ENCODE data around the gene CYP39A1. TPM values are rescaled to one million over a fixed set of nuclear protein-coding genes. Genes with fewer than 3 reads are reported as not detected.
A peak's percentile ranks its signal among the peaks of the same experiment; 100 is the strongest.

CYP39A1 gene
- total RNA-seq, 4 donors from 2014 or later: 6.3 to 18.3 (median 13.0) TPM

DNA sequence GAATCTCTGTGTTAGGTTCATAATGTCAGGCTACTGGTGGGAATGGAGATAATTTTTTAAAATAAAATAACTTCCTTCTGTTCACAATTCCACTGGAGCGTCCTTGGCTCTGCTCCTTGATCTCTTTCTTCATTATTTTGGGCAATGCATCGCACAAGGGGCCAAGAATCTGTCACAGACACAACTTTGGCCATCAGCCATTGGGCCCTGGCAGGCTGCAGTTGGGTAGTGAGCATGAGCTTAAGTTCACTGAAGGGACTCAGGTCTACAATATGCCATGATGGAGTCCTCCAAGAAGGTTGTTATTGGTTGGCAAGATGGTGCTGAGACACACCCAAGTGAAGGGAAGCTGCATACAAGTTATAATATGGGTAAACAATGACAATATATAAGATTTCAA is 40.0 kb downstream of the CYP39A1 start:
- no peaks in the 10 kb centered on the region for H3K4me1 ChIP-seq
- no peak overlapping the region for H3K27ac ChIP-seq
- WGBS, 2 donors: 77 to 86% methylated on average over 2 of the region's 2 CpGs
- H3K36me3 ChIP-seq: no peaks in the 10 kb centered on the region
- DNase-seq: peak in 1 of 2 donors; percentile 6
- no peaks in the 10 kb centered on the region for H3K9me3 ChIP-seq
- TF ChIP-seq POLR2A (IDR thresholded peaks at IDR 0.05): no peak
- TF ChIP-seq, protein P1, sequence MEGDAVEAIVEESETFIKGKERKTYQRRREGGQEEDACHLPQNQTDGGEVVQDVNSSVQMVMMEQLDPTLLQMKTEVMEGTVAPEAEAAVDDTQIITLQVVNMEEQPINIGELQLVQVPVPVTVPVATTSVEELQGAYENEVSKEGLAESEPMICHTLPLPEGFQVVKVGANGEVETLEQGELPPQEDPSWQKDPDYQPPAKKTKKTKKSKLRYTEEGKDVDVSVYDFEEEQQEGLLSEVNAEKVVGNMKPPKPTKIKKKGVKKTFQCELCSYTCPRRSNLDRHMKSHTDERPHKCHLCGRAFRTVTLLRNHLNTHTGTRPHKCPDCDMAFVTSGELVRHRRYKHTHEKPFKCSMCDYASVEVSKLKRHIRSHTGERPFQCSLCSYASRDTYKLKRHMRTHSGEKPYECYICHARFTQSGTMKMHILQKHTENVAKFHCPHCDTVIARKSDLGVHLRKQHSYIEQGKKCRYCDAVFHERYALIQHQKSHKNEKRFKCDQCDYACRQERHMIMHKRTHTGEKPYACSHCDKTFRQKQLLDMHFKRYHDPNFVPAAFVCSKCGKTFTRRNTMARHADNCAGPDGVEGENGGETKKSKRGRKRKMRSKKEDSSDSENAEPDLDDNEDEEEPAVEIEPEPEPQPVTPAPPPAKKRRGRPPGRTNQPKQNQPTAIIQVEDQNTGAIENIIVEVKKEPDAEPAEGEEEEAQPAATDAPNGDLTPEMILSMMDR (IDR thresholded peaks at IDR 0.05): no peak
- intact Hi-C loops (cut with DNase I): no loop called here
- no peaks in the 10 kb centered on the region for H3K27me3 ChIP-seq
- H3K4me3 ChIP-seq (replicated peaks in 1 of 3): no peak overlapping the region

DNA sequence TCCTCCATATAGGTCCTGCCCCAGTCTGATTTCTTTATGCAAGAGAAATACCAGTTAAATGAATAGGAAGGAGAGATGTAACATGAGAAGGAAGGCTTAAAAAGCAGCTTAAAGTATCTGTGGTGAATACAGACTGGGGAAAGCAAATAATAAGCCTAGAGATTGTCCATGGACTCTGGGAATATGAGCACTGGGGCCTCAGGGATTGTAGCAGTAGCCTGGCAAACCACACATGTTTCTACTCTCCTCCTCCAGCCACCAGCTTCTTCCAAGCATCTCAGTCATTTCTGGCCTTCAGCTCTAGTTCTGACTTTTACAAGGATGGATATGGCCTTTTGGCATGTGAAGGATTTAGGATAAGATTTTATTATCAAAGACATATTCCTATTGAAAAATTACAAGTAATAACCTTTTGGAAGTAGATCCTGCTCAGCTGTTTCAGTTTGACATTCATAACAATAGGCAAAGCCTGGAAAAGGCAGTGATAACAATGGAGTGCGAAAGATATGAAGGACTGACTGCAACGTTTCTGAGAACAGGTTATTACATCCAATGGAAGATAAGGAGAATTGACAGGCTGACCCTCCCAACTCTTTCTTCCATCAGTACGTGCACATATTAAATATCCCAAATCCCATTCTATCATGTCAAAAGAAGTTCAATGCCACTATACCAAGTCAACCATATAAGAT is 41.6 kb downstream of the CYP39A1 start:
- no peak overlapping the region for H3K27ac ChIP-seq
- intact Hi-C loops (cut with DNase I): no loop called here
- no peaks in the 10 kb centered on the region for H3K9me3 ChIP-seq
- WGBS, 2 donors: 84 to 89% methylated on average over 3 of the region's 3 CpGs
- H3K4me1 ChIP-seq: no peaks in the 10 kb centered on the region
- H3K27me3 ChIP-seq: no peaks in the 10 kb centered on the region
- no peak for DNase-seq
- no peak overlapping the region for H3K4me3 ChIP-seq (replicated peaks in 1 of 3)
- no peaks in the 10 kb centered on the region for H3K36me3 ChIP-seq
- TF ChIP-seq, protein P1 (IDR thresholded peaks at IDR 0.05): no peak
- TF ChIP-seq POLR2A (IDR thresholded peaks at IDR 0.05): no peak

DNA sequence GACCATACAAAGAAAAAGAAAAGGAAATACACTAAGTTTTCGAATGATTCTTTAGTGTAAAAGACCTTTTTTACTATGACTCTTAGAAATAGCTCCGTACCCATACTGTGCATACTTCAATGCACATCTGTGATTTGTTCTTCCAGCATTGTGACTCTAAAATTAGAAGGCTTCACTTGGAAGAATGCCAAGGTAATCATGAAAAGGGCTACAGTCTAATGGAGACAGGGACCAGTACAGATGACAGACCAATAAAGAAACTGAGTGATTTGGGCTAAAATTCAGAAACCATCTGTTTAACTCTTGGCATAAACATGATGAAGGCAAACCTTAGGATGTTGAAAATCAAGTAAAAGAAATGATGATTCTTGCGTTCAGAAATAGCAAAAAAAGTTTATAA is 46.3 kb downstream of the CYP39A1 start:
- 75 to 79% methylated on average over 3 of the region's 3 CpGs for WGBS, 2 donors
- H3K9me3 ChIP-seq: no peaks in the 10 kb centered on the region
- H3K36me3 ChIP-seq: no peaks in the 10 kb centered on the region
- no peak for DNase-seq
- no peak overlapping the region for H3K27ac ChIP-seq
- H3K4me3 ChIP-seq (replicated peaks in 1 of 3): no peak overlapping the region
- TF ChIP-seq, protein P1 (IDR thresholded peaks at IDR 0.05): no peak
- no peak for TF ChIP-seq POLR2A (IDR thresholded peaks at IDR 0.05)
- intact Hi-C loops (cut with DNase I): no loop called here
- no peaks in the 10 kb centered on the region for H3K27me3 ChIP-seq
- H3K4me1 ChIP-seq: no peaks in the 10 kb centered on the region

DNA sequence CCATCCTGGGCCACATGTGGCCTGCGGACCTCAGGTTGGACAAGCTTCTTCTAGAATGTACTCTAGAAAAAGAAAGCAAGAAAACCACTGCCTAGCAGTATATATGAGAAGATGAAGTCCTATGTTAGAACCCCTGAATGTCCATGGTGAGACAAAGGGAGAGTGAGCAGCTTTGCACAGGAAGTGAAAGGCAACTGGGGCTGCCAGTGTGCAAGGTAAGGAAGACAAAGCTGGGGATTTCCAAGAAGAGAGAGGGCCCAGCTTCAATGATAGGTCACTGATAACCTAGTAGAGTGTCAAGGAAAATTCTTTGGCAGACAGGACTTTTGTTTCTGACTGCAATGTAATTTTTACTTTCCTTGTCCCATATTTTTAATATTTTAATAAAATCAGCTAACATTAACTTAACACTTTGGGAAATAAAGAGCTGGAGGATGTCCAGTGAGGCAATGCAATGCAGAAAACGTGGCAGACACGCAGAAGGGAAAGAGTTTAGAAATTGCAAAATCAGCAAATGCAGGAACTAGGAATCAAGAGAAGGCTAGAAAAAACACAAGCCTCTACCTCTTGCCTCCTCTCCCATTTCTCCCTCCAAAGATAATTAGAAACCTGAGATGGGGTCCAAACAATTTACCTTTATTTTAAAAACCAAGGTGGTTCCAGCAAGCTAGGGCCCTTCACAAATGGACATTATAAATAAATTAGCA is 47.4 kb downstream of the CYP39A1 start:
- no peaks in the 10 kb centered on the region for H3K27me3 ChIP-seq
- no peak for DNase-seq
- 89 to 90% methylated on average over 3 of the region's 3 CpGs for WGBS, 2 donors
- H3K4me3 ChIP-seq (replicated peaks in 1 of 3): no peak overlapping the region
- H3K4me1 ChIP-seq: no peaks in the 10 kb centered on the region
- TF ChIP-seq, protein P1 (IDR thresholded peaks at IDR 0.05): no peak
- no peak for TF ChIP-seq POLR2A (IDR thresholded peaks at IDR 0.05)
- intact Hi-C loops (cut with DNase I): no loop called here
- no peaks in the 10 kb centered on the region for H3K9me3 ChIP-seq
- no peak overlapping the region for H3K27ac ChIP-seq
- H3K36me3 ChIP-seq: no peaks in the 10 kb centered on the region

DNA sequence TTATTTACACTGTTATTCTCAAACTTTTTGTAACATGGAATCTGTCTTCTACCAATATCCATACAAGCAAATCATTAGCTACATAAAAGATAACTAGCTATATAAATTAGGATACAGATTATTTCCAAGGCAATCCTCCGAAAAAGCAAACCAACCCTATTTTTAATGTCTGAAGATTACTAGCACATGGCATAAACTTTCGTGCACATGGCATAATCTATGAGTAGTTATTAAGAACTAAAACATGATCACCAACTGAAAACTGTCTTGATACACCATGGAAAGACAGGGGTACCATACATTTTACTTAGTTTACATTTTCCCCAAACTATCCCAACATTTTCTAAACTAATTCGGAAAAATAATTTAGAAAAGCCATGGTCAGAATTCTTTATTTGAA is 54.4 kb downstream of the CYP39A1 start:
- no peaks in the 10 kb centered on the region for H3K9me3 ChIP-seq
- WGBS, 2 donors: 93 to 96% methylated on average over 3 of the region's 3 CpGs
- no peak for DNase-seq
- intact Hi-C loops (cut with DNase I): no loop called here
- H3K27ac ChIP-seq: no peak overlapping the region
- no peaks in the 10 kb centered on the region for H3K27me3 ChIP-seq
- no peaks in the 10 kb centered on the region for H3K36me3 ChIP-seq
- H3K4me1 ChIP-seq: no peaks in the 10 kb centered on the region
- no peak overlapping the region for H3K4me3 ChIP-seq (replicated peaks in 1 of 3)
- no peak for TF ChIP-seq POLR2A (IDR thresholded peaks at IDR 0.05)
- TF ChIP-seq, protein P1 (IDR thresholded peaks at IDR 0.05): no peak
